ENCODE measurements around the gene KCNH2. TPM values are rescaled to one million over a fixed set of nuclear protein-coding genes. Genes with fewer than 3 reads are reported as not detected.
A peak's percentile ranks its signal among the peaks of the same experiment; 100 is the strongest.

Gene KCNH2
- total RNA-seq, 3 donors from 2014 or later (not counting 1 experiment from before 2014, with no cell fraction given), result 0.39 to 0.60 TPM; not detected in 1

DNA sequence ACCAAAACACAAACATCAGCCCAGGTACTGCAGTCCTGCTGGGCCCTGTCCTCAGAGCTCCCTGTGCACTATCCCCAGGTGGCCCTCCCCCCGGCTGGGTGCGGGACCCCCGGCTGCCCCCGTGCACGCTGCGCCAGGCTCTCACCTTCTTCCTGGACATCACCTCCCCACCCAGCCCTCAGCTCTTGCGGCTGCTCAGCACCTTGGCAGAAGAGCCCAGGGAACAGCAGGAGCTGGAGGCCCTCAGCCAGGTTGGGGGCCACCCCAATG, 31.9 kb upstream of the KCNH2 start:
- Mint-ChIP-seq H3K9me3 (no peaks in the 10 kb centered on the region), H3K27ac (peak overlapping the region; percentile 94 to 95), H3K4me1 (peaks cover 54 to 71% of the 10 kb centered on the region in 2 donors), H3K36me3 (no peaks in the 10 kb centered on the region), H3K27me3 (ENCODE audit: low read depth in 2 of 2) (peaks cover 0 to 4% of the 10 kb centered on the region in 2 donors), H3K4me3 (peak overlapping the region; percentile 77)
- peak overlapping the region; percentile 67 for H3K27ac ChIP-seq (ENCODE audit: low read length)
- no peak for DNase-seq
- peaks cover 85% of the 10 kb centered on the region for H3K4me1 ChIP-seq (ENCODE audit: control insufficient read depth, insufficient read depth, low read length)
- no peaks in the 10 kb centered on the region for H3K36me3 ChIP-seq (ENCODE audit: control insufficient read depth, insufficient read depth, low read length)
- no peaks in the 10 kb centered on the region for H3K9me3 ChIP-seq (ENCODE audit: control insufficient read depth, insufficient read depth, low read length)
- H3K4me3 ChIP-seq (ENCODE audit: low read length), result no peak overlapping the region
- intact Hi-C loops (cut with micrococcal nuclease), result loop anchor here (5.0 to 10.0 kb wide), 2 partner anchors 33 to 345 kb away; partner anchors contain the start of gene KCNH2
- ATAC-seq, result no peak
- no peaks in the 10 kb centered on the region for H3K27me3 ChIP-seq (ENCODE audit: control insufficient read depth, insufficient read depth, low read length)
- TF ChIP-seq CTCF (IDR thresholded peaks at IDR 0.05), result no peak
- WGBS (ENCODE audit: insufficient coverage), result 64% methylated on average over 7 of the region's 7 CpGs

DNA sequence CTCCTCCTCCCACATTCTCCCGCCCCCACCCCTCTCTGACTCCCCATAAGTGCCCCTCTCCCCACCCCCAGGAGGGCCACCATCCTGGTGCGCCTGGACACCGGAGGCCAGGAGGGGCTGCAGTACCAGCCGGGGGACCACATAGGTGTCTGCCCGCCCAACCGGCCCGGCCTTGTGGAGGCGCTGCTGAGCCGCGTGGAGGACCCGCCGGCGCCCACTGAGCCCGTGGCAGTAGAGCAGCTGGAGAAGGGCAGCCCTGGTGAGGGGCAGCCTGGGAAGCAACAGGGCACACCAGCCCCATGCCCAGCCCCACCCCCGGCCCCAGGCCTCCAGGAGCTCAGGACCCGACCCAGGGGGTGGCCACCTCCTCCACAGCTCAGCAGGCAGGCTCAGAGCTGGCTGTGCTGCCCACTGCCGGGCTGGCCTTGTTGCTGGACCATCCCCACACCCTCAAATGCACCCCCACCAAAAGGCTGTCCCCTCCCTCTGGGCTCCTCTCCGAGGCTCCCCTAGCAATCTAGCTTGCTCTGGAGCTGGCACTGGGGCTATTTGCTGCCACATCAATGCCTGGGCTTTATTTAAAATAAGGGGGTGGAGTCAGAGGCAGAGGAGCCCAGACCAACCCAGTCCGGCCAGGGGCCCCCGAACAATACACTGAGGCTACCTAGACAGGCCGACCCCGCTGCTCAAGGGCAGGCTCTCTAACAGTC, 31.4 kb upstream of the KCNH2 start:
- Mint-ChIP-seq H3K4me1 (peaks cover 52 to 67% of the 10 kb centered on the region in 2 donors), H3K4me3 (no peak overlapping the region), H3K9me3 (no peaks in the 10 kb centered on the region), H3K27me3 (ENCODE audit: low read depth in 2 of 2) (peaks cover 0 to 6% of the 10 kb centered on the region in 2 donors), H3K36me3 (no peaks in the 10 kb centered on the region), H3K27ac (peak overlapping the region; percentile 94 to 95)
- intact Hi-C loops (cut with micrococcal nuclease), result loop anchor here (5.0 to 10.0 kb wide), 2 partner anchors 32 to 345 kb away; partner anchors contain the start of gene KCNH2
- no peaks in the 10 kb centered on the region for H3K9me3 ChIP-seq (ENCODE audit: control insufficient read depth, insufficient read depth, low read length)
- H3K27me3 ChIP-seq (ENCODE audit: control insufficient read depth, insufficient read depth, low read length), result no peaks in the 10 kb centered on the region
- ATAC-seq (no peak), DNase-seq (no peak)
- no peaks in the 10 kb centered on the region for H3K36me3 ChIP-seq (ENCODE audit: control insufficient read depth, insufficient read depth, low read length)
- peak overlapping the region; percentile 67 for H3K27ac ChIP-seq (ENCODE audit: low read length)
- H3K4me3 ChIP-seq (ENCODE audit: low read length), result no peak overlapping the region
- TF ChIP-seq CTCF (IDR thresholded peaks at IDR 0.05), result no peak
- peaks cover 80% of the 10 kb centered on the region for H3K4me1 ChIP-seq (ENCODE audit: control insufficient read depth, insufficient read depth, low read length)
- WGBS (ENCODE audit: insufficient coverage), result 84% methylated on average over 21 of the region's 22 CpGs

- H3K27ac ChIP-seq (ENCODE audit: low read length), result peak overlapping the region; percentile 14
- DNase-seq (peak; percentile 77 to 87), ATAC-seq (peak; percentile 32 to 57 (median 49))
- peak; percentile 72 for TF ChIP-seq CTCF (IDR thresholded peaks at IDR 0.05)
- H3K4me1 Mint-ChIP-seq, result peaks cover 46 to 60% of the 10 kb centered on the region in 2 donors
- H3K27ac Mint-ChIP-seq, result peak overlapping the region; percentile 76 to 85
- peaks cover 73% of the 10 kb centered on the region for H3K4me1 ChIP-seq (ENCODE audit: control insufficient read depth, insufficient read depth, low read length)
- intact Hi-C loops (cut with micrococcal nuclease), result no loop called here
- H3K27me3 ChIP-seq (ENCODE audit: control insufficient read depth, insufficient read depth, low read length), result no peaks in the 10 kb centered on the region
- no peaks in the 10 kb centered on the region for H3K9me3 ChIP-seq (ENCODE audit: control insufficient read depth, insufficient read depth, low read length)
- no peaks in the 10 kb centered on the region for H3K36me3 ChIP-seq (ENCODE audit: control insufficient read depth, insufficient read depth, low read length)
- WGBS (ENCODE audit: insufficient coverage), result 71% methylated on average over 40 of the region's 40 CpGs
- no peaks in the 10 kb centered on the region for H3K36me3 Mint-ChIP-seq
- no peaks in the 10 kb centered on the region for H3K9me3 Mint-ChIP-seq
- peak overlapping the region; percentile 74 for H3K4me3 Mint-ChIP-seq
- peaks cover 0 to 8% of the 10 kb centered on the region in 2 donors for H3K27me3 Mint-ChIP-seq (ENCODE audit: low read depth in 2 of 2)
- H3K4me3 ChIP-seq (ENCODE audit: low read length), result no peak overlapping the region
These were observed 30.6 kb upstream of the KCNH2 start for GRCh38 chr7:151008511-151009323.

All from natural killer cell (primary cell).